Endometrial microvascular endothelial cells (primary cell): ENCODE data around the gene TNK2. TPM values are rescaled to one million over a fixed set of nuclear protein-coding genes. Genes with fewer than 3 reads are reported as not detected.
"Not testable (repeated sequence)": the region's sequence is repeated elsewhere in the genome, so short reads cannot be mapped to it uniquely, and the experiment has no call there.

Source experiments
- in situ Hi-C: cut with HindIII; loops from 2 replicates; pipeline ENCODE4 v1.10.0; 2017; ENCODE audit warnings: low sequenced_read_pairs, low pct_unique_long_range_greater_than_20kb; ENCODE audit errors: inconsistent ontology term
- total RNA-seq: library from RNA; depleted of rRNA; stranded (reverse); fragments of >200 nt; gene quantifications from one replicate; pipeline ENCODE4 v1.2.3, GENCODE V29; 2015; ENCODE audit errors: inconsistent ontology term

Gene TNK2
- total RNA-seq, 1 donor from 2014 or later: 10.6 TPM

DNA sequence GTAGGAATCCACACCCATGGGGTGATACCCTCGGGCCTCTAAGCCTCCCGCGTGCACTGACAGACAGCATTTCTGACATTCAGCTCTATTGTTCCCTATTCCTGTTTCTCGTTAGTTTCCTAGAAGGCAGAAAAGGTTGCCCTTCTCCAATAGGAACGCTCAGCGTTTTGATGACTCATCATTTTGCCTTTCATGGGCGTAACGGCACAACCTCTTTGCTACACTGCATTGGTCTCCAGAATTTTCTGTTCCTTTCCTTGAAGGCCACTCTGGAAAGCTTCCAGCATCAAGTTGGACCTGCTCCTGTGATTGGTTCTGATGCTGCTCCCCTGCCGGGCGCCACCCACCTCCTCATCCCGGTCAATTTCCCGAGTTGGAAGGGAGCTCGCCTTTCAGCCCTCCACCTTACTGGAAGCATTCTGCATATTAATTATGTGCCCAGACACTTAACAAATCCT lies 13.0 kb upstream of the TNK2 start:
- in situ Hi-C loops: no loop called here

GRCh38 chr3:195918176-195918575 lies 9.8 kb upstream of the TNK2 start:
- in situ Hi-C loops: no loop called here

DNA sequence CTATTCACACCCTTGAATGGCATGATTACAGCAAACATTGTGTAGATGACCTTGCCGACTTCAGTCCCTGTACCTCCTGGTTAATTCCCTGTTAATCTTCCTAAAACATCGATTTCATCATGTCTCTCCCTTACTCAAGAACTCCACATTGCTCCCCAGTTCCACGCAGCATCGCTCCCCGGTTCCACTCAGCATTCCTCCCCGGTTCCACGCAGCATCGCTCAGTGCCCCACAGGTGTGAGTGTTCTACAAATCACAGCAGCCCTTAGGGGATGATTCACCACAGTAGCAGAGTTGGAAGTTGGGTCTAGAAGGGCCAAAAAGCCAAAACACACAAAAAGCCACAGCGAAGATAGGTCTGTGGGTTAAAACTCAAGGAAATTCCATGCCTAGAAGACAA lies 8.6 kb upstream of the TNK2 start:
- in situ Hi-C loops: no loop called here

DNA sequence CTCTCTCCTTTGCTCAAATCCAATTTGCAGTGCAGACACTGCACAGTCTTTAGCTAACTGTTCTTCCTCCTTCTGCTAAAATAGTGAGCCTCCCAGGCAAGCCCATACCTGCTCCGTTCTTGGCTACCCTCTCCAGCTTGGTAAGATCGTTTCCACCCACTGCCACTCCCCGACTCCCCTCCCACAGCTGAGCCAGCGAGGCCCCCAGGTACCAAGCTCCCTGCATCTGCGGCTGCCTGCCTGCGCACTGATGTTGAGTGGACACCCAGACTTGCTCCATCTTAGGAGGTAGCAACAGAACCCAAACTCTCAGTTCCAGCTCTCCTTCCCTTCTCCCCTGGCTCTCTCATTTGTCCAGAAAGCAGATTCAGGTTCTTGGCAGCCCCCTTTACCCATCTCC lies 7.9 kb upstream of the TNK2 start:
- in situ Hi-C loops: no loop called here

GRCh38 chr3:195914648-195915473 lies 6.5 kb upstream of the TNK2 start:
- in situ Hi-C loops: no loop called here

DNA sequence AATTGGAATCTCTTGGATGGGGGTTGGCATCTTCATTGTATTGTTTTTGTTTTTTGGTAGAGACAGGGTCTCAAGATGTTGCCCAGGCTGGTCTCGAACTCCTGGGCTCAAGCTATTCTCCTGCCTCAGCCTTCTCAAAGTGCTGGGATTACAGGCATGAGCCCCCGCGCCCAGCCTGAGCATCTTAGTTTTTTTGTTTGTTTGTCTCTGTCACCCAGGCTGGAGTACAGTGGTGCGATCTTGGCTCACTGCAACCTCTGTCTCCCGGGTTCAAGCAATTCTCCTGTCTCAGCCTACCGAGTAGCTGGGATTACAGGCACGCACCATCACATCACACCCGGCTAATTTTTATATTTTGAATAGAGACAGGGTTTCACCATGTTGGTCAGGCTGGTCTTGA lies 5.8 kb upstream of the TNK2 start:
- in situ Hi-C loops: not testable (repeated sequence)

DNA sequence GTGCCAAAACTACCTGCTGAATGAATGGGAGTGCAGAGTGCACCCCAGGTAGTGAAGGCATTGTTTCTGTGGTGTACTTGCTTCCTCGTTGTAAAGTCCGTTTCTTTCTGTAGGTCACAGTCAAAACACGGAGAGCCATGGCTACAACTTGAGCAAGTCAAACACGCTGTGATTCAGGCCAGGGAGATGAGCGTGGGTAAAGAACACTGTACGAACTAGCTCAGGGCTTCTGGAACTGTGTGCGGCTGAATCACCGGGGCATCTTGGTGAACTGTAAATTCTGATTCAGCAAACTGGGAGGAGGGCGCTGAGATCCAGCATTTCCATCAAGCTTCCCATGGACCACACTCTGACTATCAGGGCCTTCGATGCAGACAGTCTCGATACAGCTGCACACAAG lies 5.0 kb upstream of the TNK2 start:
- in situ Hi-C loops: no loop called here

DNA sequence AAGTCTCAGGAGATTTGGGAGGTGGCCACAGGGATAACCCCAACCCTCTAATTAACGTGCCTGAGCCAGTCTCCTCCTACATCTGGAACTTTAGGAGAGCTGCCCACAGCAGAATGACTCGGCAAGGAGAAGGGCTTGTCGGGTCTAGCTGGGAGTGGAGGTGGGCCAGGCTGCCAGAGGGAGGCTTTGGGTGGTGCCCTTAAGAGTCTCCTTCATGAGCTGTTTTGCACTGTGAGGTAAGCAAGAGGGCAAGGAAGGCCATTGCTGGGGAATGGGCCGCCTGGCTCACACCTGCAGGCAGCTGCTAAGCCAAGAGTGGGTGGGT lies 3.6 kb upstream of the TNK2 start:
- in situ Hi-C loops: no loop called here

- in situ Hi-C loops: no loop called here
Measured at GRCh38 chr3:195911041-195911945, 2.9 kb upstream of the TNK2 start.

- in situ Hi-C loops: no loop called here
Measured at GRCh38 chr3:195910499-195910845, 2.1 kb upstream of the TNK2 start.

DNA sequence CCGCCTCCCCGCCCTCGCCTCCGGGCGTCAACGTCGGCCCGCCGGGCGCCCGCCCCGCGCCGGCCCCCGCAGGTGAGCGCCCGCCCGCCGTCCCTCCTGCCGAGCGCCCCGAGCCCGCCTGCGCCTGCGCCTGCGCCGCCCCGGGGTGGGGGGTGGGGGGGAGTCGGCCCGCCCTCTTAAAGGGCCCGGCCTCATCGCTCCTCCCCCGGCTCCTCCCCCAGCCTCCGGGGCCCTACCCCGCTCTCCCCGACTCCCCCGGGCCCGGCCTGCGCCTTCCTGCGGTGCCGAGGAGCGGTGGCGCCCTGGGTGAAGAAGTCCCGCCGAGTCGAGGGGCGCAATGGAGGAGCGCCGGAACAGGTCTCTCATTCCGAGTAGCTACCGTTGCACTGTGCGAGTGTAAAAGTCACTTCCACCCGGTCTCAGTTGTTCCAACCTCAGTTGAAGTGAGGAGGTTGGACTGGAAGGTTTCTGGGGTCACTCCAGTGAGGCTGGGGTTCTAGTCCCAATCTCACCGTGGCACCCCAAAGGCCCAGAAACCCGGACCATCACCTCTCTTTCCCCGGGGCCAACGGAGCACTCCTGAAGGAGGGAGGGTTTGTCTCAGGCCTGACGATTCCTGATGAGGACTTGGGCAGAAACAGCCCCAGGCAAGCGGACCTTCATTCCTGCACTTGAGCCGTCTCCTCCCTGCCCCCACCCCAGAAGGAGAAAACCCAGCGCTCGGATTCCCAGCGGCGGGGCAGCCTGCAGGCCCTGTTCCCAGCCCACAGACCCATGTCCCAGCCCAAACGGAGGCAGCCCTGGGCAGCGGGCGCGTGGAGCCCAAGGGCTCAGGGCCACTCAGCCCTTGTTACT lies 1.5 kb upstream of the TNK2 start:
- in situ Hi-C loops: no loop called here

GRCh38 chr3:195908694-195909581 lies 587 bp upstream of the TNK2 start:
- in situ Hi-C loops: no loop called here

DNA sequence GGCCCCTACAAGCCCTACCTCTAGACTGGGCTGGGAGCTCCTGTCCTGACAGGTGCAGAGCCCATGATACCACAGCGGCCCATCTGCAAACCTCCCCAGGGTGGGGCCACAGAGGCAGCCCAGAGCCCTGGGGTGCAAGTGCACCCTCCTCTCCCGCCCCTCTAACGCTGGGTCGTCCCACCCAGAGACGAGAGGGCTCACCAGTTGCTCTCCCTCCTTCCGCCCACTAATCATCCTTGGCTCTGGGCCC lies 742 bp downstream of the TNK2 start:
- in situ Hi-C loops: no loop called here

DNA sequence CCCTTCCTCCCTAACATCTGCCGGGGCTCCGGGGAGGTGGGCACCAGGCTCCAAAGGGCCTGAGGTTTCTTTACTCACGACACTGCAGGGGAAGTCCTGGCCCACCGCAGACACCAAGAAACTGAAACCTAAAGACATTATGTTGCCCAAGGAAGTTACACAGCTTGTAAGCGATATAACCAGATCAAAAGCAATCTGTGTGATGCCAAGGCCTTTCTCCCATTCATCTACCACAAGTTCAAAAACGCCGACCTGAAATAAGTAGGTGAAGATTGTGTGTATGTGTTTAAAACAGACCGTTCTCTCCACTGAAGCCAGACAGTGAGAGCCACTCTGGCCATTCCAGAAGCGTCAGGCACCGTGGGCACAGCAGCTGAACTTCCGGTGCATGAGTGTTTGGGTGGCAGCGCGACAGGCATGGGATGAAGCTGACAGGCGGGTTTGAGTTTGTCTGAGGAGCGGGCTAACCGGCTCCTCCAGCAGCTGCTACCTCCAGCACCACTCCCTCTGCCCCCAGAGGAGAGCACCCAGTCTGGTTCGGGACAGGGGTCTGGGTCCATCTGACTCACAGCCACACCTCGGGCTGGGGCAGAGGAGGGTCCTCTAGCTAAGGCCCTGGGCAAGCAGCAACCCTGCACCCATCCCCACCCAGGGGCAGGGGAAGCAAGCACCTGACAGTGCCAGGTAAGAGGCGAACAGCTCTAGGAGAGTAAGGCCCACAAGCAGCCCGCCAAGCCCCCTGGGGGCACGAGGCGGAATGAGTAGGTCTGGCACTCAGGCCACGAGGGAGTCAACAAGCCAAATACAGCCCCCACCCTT lies 1.3 kb downstream of the TNK2 start:
- in situ Hi-C loops: no loop called here

DNA sequence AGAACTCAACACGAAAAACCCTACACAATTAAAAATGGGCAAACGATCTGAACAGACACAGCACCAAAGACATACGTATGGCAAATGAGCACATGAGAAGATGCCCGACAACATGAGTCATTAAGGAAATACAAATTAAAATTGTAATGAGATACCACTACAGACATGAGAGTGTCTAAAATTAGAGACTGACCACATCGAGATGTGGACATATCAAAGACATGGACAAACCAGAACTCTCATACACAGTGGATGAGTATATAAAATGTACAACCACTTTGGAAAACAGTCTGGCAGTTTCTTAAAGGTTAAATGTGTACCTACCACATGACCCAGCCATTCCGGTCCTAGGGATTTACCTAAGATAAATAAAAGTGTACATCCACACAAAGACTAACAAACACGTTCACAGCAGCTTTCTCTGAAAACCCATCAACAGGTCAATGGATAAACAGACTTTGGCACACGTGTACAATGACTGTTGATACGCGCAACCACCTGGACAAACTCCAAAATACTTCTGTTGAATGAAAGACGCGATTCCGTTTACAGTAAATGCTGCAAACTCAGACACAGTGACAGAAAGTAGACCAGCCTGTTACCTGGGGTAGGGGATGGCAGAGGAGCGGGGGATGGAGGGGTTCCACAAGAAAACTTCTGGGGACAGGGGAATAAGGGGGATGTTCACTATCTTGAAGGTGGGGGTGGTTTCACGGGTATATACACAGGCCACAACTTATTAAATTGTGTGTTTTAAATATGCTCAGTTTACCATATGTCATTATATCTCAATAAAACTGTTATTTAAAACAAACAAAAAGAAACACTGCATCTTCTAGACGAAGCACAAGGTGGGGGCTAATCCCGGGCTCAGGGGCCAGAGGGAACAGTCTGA lies 2.1 kb downstream of the TNK2 start:
- in situ Hi-C loops: no loop called here

DNA sequence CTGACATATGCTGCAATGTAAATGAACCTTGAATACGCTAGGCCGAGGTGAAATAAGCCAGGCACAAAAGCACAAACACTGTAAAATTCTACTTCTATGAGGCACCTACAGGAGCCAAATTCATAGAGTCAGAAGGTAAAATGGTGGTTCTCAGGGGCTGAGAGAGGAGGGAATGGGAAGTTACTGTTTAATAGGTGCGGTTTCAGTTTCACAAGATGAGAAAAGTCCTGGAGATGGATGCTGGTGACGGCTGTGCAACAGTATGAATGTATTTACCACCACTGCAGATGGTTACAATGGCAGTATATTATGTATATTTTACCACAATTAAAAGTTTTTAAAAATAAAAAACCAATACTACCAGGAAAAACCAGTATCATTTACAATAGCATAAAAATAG lies 4.0 kb downstream of the TNK2 start:
- in situ Hi-C loops: no loop called here

DNA sequence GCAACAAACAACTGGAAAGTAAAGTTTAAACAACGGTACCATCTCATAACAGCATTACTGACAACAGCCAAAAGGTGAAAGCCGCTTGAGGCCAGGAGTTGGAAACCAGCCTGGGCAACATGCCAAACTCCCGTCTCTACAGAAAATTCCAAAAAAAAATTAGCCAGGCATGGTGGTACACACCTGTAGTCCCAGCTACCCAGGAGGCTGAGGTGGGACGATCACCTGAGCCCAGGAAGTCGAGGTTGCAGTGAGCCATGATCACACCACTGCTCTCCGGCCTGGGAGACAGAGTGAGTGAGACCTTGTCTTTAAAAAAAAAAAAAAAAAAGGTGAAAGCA lies 4.4 kb downstream of the TNK2 start:
- in situ Hi-C loops: no loop called here
